ENCODE data around the gene NLRP3.
A peak's percentile ranks its signal among the peaks of the same experiment; 100 is the strongest.

GRCh38 chr1:247390116-247390791, 25.7 kb upstream of the NLRP3 start:
- TF ChIP-seq CTCF (conservative IDR thresholded peaks at IDR 0.05 in 1 of 2, IDR thresholded peaks at IDR 0.05 in 1 of 2; ENCODE audit: extremely low read depth in 1 of 2, insufficient read depth in 1 of 2, low read depth in 1 of 2, low read length in 2 of 2): peak; percentile 79 to 90
- no peak for TF ChIP-seq EZH2 (IDR thresholded peaks at IDR 0.05; ENCODE audit: borderline replicate concordance, low read length)
